ENCODE results near the gene LEMD3.

GRCh38 chr12:65276916-65277530, 107.6 kb downstream of the LEMD3 start:
- TF ChIP-seq POLR2A (IDR thresholded peaks at IDR 0.05) (no peak), CTCF (IDR thresholded peaks at IDR 0.05 in 4 of 5, conservative IDR thresholded peaks at IDR 0.05 in 1 of 5) (no peak)
